ENCODE data around the gene PTGDS. TPM values are rescaled to one million over a fixed set of nuclear protein-coding genes. Genes with fewer than 3 reads are reported as not detected.

Gene PTGDS
- total and polyA plus RNA-seq, 9 of the 15 experiments (the other 6 are each of a cell fraction or from before 2014, with no cell fraction given) = 0.46 to 7.1 (median 2.0) TPM

- DNase-seq (ENCODE audit: extremely low read depth in 1 of 4, low spot score in 3 of 4) (no peak), FAIRE-seq (no peak), ATAC-seq (no peak)
- Histone ChIP-seq H3K9me3 (replicated peaks; ENCODE audit: control insufficient read depth, insufficient read depth, low read depth, low read length) (no peaks in the 10 kb centered on the region), H3K36me3 (ENCODE audit: control insufficient read depth, insufficient read depth, low read length) (no peaks in the 10 kb centered on the region), H3K4me3 (no peak overlapping the region), H3K4me1 (replicated peaks in 1 of 2; ENCODE audit: control insufficient read depth in 2 of 2, insufficient read depth in 2 of 2, low read length in 2 of 2) (peaks cover 0 to 73% of the 10 kb centered on the region in 2 experiments; a peak in 2 of 5 replicates), H3K27me3 (ENCODE audit: control insufficient read depth in 2 of 2, insufficient read depth in 2 of 2, low read length in 2 of 2) (no peaks in the 10 kb centered on the region), H3K9ac (ENCODE audit: insufficient read depth in 1 of 2, low read depth in 2 of 2, low read length in 2 of 2) (no peak overlapping the region), H3K27ac (ENCODE audit: extremely low read depth, low read depth, low read length) (no peak overlapping the region), H3K79me2 (ENCODE audit: control insufficient read depth, insufficient read depth, low read length) (no peaks in the 10 kb centered on the region), H3K4me2 (ENCODE audit: insufficient read depth, low read length) (no peak overlapping the region), H4K20me1 (replicated peaks; ENCODE audit: control insufficient read depth, insufficient read depth, low read length) (no peaks in the 10 kb centered on the region), H3K9me1 (ENCODE audit: control insufficient read depth, insufficient read depth, low read length) (no peaks in the 10 kb centered on the region), H2AFZ (ENCODE audit: low read depth, low read length) (no peak overlapping the region)
- WGBS (ENCODE audit: insufficient coverage, low coverage, missing lambda C conversion rate) = 83% methylated on average over 21 of the region's 36 CpGs
- CTCF ChIA-PET (ENCODE audit: low intra/inter-chr PET ratio) = no interaction called here
- BruUV-seq (replicated peaks) = no TSS peak
- POLR2A ChIA-PET = interaction anchor here (0.6 to 1.1 kb wide), 3 partner anchors 11 to 22 kb away, joined by 3 read pairs; no protein-coding TSS in a partner anchor
- in situ Hi-C loops (cut with MboI) = no loop called here
- intact Hi-C loops (cut with micrococcal nuclease) = no loop called here
- no peak for TF ChIP-seq ZSCAN29 (IDR thresholded peaks at IDR 0.05)
- TF ChIP-seq TEAD4 (IDR thresholded peaks at IDR 0.05; ENCODE audit: low read length) = no peak
- no peak for TF ChIP-seq TEAD4 (CRISPR knock-in tag; IDR thresholded peaks at IDR 0.05; ENCODE audit: borderline replicate concordance)
- no peak for TF ChIP-seq ZNF717 (CRISPR knock-in tag; IDR thresholded peaks at IDR 0.05)
- no peak for TF ChIP-seq FOXP4 (CRISPR knock-in tag; IDR thresholded peaks at IDR 0.05; ENCODE audit: borderline replicate concordance)
- TF ChIP-seq ZNF76 (CRISPR knock-in tag; IDR thresholded peaks at IDR 0.05; ENCODE audit: borderline replicate concordance) = no peak
- TF ChIP-seq RFX5 (IDR thresholded peaks at IDR 0.05; ENCODE audit: low read depth, low read length) = no peak
- no peak for TF ChIP-seq SAFB2 (IDR thresholded peaks at IDR 0.05; ENCODE audit: borderline replicate concordance, low read depth, low read length, severe bottlenecking)
- TF ChIP-seq SIN3A (IDR thresholded peaks at IDR 0.05; ENCODE audit: borderline replicate concordance in 2 of 2, control insufficient read depth in 1 of 2, low read depth in 2 of 2, low read length in 2 of 2) = no peak
- no peak for TF ChIP-seq SMARCA5 (IDR thresholded peaks at IDR 0.05)
- TF ChIP-seq CC2D1A (IDR thresholded peaks at IDR 0.05) = no peak
- TF ChIP-seq THAP7 (CRISPR knock-in tag; IDR thresholded peaks at IDR 0.05) = no peak
- TF ChIP-seq MCM7 (IDR thresholded peaks at IDR 0.05) = no peak
- no peak for TF ChIP-seq FOXJ3 (CRISPR knock-in tag; IDR thresholded peaks at IDR 0.05)
- TF ChIP-seq ZNF140 (CRISPR knock-in tag; IDR thresholded peaks at IDR 0.05) = no peak
- no peak for TF ChIP-seq ARNT (IDR thresholded peaks at IDR 0.05)
- no peak for TF ChIP-seq NELFE (IDR thresholded peaks at IDR 0.05; ENCODE audit: insufficient read depth, insufficient read length)
- no peak for TF ChIP-seq SMAD1 (IDR thresholded peaks at IDR 0.05; ENCODE audit: low read depth, low read length, partially characterized antibody)
- no peak for TF ChIP-seq ZNF146 (CRISPR knock-in tag; IDR thresholded peaks at IDR 0.05; ENCODE audit: unreplicated experiment)
- no peak for TF ChIP-seq SP2 (IDR thresholded peaks at IDR 0.05; ENCODE audit: extremely low read depth, low read depth, low read length, poor library complexity, severe bottlenecking)
Measured at GRCh38 chr9:137014776-137015539, 37.7 kb downstream of the PTGDS start.
